ENCODE results near the gene GNLY.

Gene GNLY

GRCh38 chr2:85744741-85745601 lies 50.8 kb downstream of the GNLY start:
- DNase-seq (ENCODE audit: low read depth in 2 of 2) = no peak

- no peak for DNase-seq (ENCODE audit: low read depth in 2 of 2)
Measured at GRCh38 chr2:85745619-85746018, 51.5 kb downstream of the GNLY start.

- no peak for DNase-seq (ENCODE audit: low read depth in 2 of 2)
Measured at GRCh38 chr2:85746321-85747004, 52.3 kb downstream of the GNLY start.

GRCh38 chr2:85747441-85747840 lies 53.3 kb downstream of the GNLY start:
- DNase-seq (ENCODE audit: low read depth in 2 of 2) = no peak

- no peak for DNase-seq (ENCODE audit: low read depth in 2 of 2)
Measured at GRCh38 chr2:85748039-85748734, 54.0 kb downstream of the GNLY start.
